ENCODE results near the gene SEMA3F. TPM values are rescaled to one million over a fixed set of nuclear protein-coding genes. Genes with fewer than 3 reads are reported as not detected.

SEMA3F gene
- total RNA-seq, 1 experiment from 2014 or later, result 34.0 TPM

GRCh38 chr3:50183755-50184154 is 28.6 kb downstream of the SEMA3F start:
- H3K9me3 ChIP-seq (ENCODE audit: insufficient read depth, low read depth), result no peaks in the 10 kb centered on the region
- H3F3A ChIP-seq (ENCODE audit: insufficient read depth, low read depth), result no peaks in the 10 kb centered on the region
- no peak for DNase-seq
- intact Hi-C loops (cut with micrococcal nuclease; ENCODE audit: unreplicated experiment), result loop anchor here (1.0 to 10.0 kb wide), 3 partner anchors 13 to 479 kb away; partner anchors contain the start of gene SEMA3F
- H3K4me2 ChIP-seq, result peak overlapping the region; percentile 59
- no peak overlapping the region for H3K4me3 ChIP-seq
- TF ChIP-seq EZH2 (IDR thresholded peaks at IDR 0.05; ENCODE audit: low read depth), result no peak
- TF ChIP-seq, protein P1, sequence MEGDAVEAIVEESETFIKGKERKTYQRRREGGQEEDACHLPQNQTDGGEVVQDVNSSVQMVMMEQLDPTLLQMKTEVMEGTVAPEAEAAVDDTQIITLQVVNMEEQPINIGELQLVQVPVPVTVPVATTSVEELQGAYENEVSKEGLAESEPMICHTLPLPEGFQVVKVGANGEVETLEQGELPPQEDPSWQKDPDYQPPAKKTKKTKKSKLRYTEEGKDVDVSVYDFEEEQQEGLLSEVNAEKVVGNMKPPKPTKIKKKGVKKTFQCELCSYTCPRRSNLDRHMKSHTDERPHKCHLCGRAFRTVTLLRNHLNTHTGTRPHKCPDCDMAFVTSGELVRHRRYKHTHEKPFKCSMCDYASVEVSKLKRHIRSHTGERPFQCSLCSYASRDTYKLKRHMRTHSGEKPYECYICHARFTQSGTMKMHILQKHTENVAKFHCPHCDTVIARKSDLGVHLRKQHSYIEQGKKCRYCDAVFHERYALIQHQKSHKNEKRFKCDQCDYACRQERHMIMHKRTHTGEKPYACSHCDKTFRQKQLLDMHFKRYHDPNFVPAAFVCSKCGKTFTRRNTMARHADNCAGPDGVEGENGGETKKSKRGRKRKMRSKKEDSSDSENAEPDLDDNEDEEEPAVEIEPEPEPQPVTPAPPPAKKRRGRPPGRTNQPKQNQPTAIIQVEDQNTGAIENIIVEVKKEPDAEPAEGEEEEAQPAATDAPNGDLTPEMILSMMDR (conservative IDR thresholded peaks at IDR 0.05), result no peak
- no peaks in the 10 kb centered on the region for H3K79me2 ChIP-seq (ENCODE audit: low read depth)
- no peaks in the 10 kb centered on the region for H3K27me3 ChIP-seq (ENCODE audit: insufficient read depth, low read depth)
- no peaks in the 10 kb centered on the region for H3K36me3 ChIP-seq (ENCODE audit: low read depth)
- H2AFZ ChIP-seq, result no peak overlapping the region
- H3K27ac ChIP-seq, result no peak overlapping the region
- peaks cover 16% of the 10 kb centered on the region for H3K4me1 ChIP-seq (replicated peaks; ENCODE audit: insufficient read depth)
- CTCF ChIA-PET, result interaction anchor here (0.8 kb wide), 1 partner anchor 60 kb away, joined by 3 read pairs; no protein-coding TSS in a partner anchor
- no TSS peak for BruUV-seq (replicated peaks)
- POLR2A ChIA-PET (ENCODE audit: unreplicated experiment), result no interaction called here
- H4K20me1 ChIP-seq (ENCODE audit: insufficient read depth), result no peaks in the 10 kb centered on the region
- no peaks in the 10 kb centered on the region for H3K9me2 ChIP-seq (ENCODE audit: insufficient read depth)

- H3K4me3 ChIP-seq, result no peak overlapping the region
- ChIA-PET POLR2A (ENCODE audit: unreplicated experiment) (no interaction called here), CTCF (interaction anchor here (0.8 kb wide), 1 partner anchor 60 kb away, joined by 3 read pairs; no protein-coding TSS in a partner anchor)
- H3K27me3 ChIP-seq (ENCODE audit: insufficient read depth, low read depth), result no peaks in the 10 kb centered on the region
- intact Hi-C loops (cut with micrococcal nuclease; ENCODE audit: unreplicated experiment), result loop anchor here (1.0 to 10.0 kb wide), 3 partner anchors 14 to 480 kb away; partner anchors contain the start of gene SEMA3F
- peak; percentile 76 to 83 for DNase-seq
- TF ChIP-seq EZH2 (IDR thresholded peaks at IDR 0.05; ENCODE audit: low read depth), result no peak
- TF ChIP-seq, protein P1 (conservative IDR thresholded peaks at IDR 0.05), result no peak
- peak overlapping the region; percentile 59 for H3K4me2 ChIP-seq
- peaks cover 16% of the 10 kb centered on the region for H3K4me1 ChIP-seq (replicated peaks; ENCODE audit: insufficient read depth)
- H4K20me1 ChIP-seq (ENCODE audit: insufficient read depth), result no peaks in the 10 kb centered on the region
- no peaks in the 10 kb centered on the region for H3K79me2 ChIP-seq (ENCODE audit: low read depth)
- H3K36me3 ChIP-seq (ENCODE audit: low read depth), result no peaks in the 10 kb centered on the region
- H2AFZ ChIP-seq, result no peak overlapping the region
- H3K9me2 ChIP-seq (ENCODE audit: insufficient read depth), result no peaks in the 10 kb centered on the region
- H3K9me3 ChIP-seq (ENCODE audit: insufficient read depth, low read depth), result no peaks in the 10 kb centered on the region
- no TSS peak for BruUV-seq (replicated peaks)
- H3F3A ChIP-seq (ENCODE audit: insufficient read depth, low read depth), result no peaks in the 10 kb centered on the region
- no peak overlapping the region for H3K27ac ChIP-seq
These were observed 29.3 kb downstream of the SEMA3F start for GRCh38 chr3:50184242-50184978.

DNA sequence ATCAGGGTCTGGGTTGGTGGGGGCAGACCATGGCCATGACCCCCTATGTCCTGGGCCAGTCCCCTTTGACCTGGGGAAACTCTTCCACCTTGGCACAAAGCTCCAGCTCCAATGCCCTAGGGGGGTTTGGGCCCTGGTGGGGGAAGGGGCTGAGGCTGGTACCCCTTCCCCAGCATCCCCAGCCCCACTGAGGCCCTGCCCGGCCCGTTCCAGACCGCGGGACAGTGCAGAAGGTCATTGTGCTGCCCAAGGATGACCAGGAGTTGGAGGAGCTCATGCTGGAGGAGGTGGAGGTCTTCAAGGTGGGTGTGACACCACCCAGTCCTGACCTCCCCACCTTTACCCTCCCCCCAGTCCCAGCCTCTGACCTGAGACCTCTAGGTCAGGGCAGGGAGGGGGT is 30.1 kb downstream of the SEMA3F start:
- no peak overlapping the region for H2AFZ ChIP-seq
- H3K4me2 ChIP-seq, result no peak overlapping the region
- intact Hi-C loops (cut with micrococcal nuclease; ENCODE audit: unreplicated experiment), result loop anchor here (2.0 to 10.0 kb wide), 2 partner anchors 14 to 480 kb away; no protein-coding TSS in a partner anchor
- H3K27me3 ChIP-seq (ENCODE audit: insufficient read depth, low read depth), result no peaks in the 10 kb centered on the region
- H3K4me1 ChIP-seq (replicated peaks; ENCODE audit: insufficient read depth), result peaks cover 16% of the 10 kb centered on the region
- H3F3A ChIP-seq (ENCODE audit: insufficient read depth, low read depth), result no peaks in the 10 kb centered on the region
- no peaks in the 10 kb centered on the region for H3K9me3 ChIP-seq (ENCODE audit: insufficient read depth, low read depth)
- no peak overlapping the region for H3K27ac ChIP-seq
- H3K36me3 ChIP-seq (ENCODE audit: low read depth), result no peaks in the 10 kb centered on the region
- TF ChIP-seq EZH2 (IDR thresholded peaks at IDR 0.05; ENCODE audit: low read depth), result no peak
- TF ChIP-seq, protein P1 (conservative IDR thresholded peaks at IDR 0.05), result no peak
- POLR2A ChIA-PET (ENCODE audit: unreplicated experiment), result interaction anchor here (0.6 kb wide), 1 partner anchor 305 kb away, joined by 3 read pairs; no protein-coding TSS in a partner anchor
- CTCF ChIA-PET, result no interaction called here
- H3K9me2 ChIP-seq (ENCODE audit: insufficient read depth), result no peaks in the 10 kb centered on the region
- BruUV-seq (replicated peaks), result no TSS peak
- no peak overlapping the region for H3K4me3 ChIP-seq
- no peak for DNase-seq
- H4K20me1 ChIP-seq (ENCODE audit: insufficient read depth), result no peaks in the 10 kb centered on the region
- no peaks in the 10 kb centered on the region for H3K79me2 ChIP-seq (ENCODE audit: low read depth)

Measured in PC-9 (cell line).